GM23248 (cell line): ENCODE data around the gene MAVS. TPM values are rescaled to one million over a fixed set of nuclear protein-coding genes. Genes with fewer than 3 reads are reported as not detected.

Experiments used
- DNase-seq: peaks from one replicate; pipeline ENCODE4 v3.0.0-alpha.2; 2015
- H2AFZ ChIP-seq: fragments of 200-600 bp; sonication (generic); 2 replicates; pipeline ENCODE4 v1.6.1; 2016; ENCODE audit warnings: antibody characterized with exemption
- H3F3A ChIP-seq: fragments of 200-600 bp; sonication (generic); 2 replicates; pipeline ENCODE4 v1.6.1; 2016; ENCODE audit warnings: mild to moderate bottlenecking, antibody characterized with exemption, mixed run types; ENCODE audit not compliant: insufficient read depth
- H3K27ac ChIP-seq: fragments of 200-600 bp; sonication (generic); 2 replicates; pipeline ENCODE4 v1.5.1; 2016; ENCODE audit warnings: mild to moderate bottlenecking
- H3K27me3 ChIP-seq: fragments of 200-600 bp; sonication (generic); replicated peaks from 2 replicates; pipeline ENCODE4 v1.6.1; 2016; ENCODE audit warnings: mild to moderate bottlenecking; ENCODE audit not compliant: insufficient read depth
- H3K36me3 ChIP-seq: fragments of 200-600 bp; sonication (generic); 2 replicates; pipeline ENCODE4 v1.6.1; 2016; ENCODE audit warnings: low read depth, mild to moderate bottlenecking
- H3K4me1 ChIP-seq: fragments of 200-600 bp; sonication (generic); 2 replicates; pipeline ENCODE4 v1.6.1; 2016; ENCODE audit warnings: mild to moderate bottlenecking; ENCODE audit not compliant: insufficient read depth
- H3K4me2 ChIP-seq: fragments of 200-600 bp; sonication (generic); one replicate; pipeline ENCODE4 v1.6.1; 2016; ENCODE audit warnings: mild to moderate bottlenecking; ENCODE audit not compliant: unreplicated experiment
- H3K4me3 ChIP-seq: fragments of 200-600 bp; sonication (generic); 2 replicates; pipeline ENCODE4 v1.5.1; 2016; ENCODE audit warnings: mild to moderate bottlenecking
- H3K79me2 ChIP-seq: fragments of 200-600 bp; sonication (generic); 2 replicates; pipeline ENCODE4 v1.6.1; 2016; ENCODE audit warnings: mild to moderate bottlenecking; ENCODE audit not compliant: insufficient read depth
- H3K9ac ChIP-seq: fragments of 200-600 bp; sonication (generic); 2 replicates; pipeline ENCODE4 v1.6.1; 2016; ENCODE audit warnings: mild to moderate bottlenecking
- H3K9me2 ChIP-seq: fragments of 200-600 bp; sonication (generic); 2 replicates; pipeline ENCODE4 v1.6.1; 2016; ENCODE audit warnings: mixed run types, mild to moderate bottlenecking, moderate library complexity; ENCODE audit not compliant: insufficient read depth
- H3K9me3 ChIP-seq: fragments of 200-600 bp; sonication (generic); one replicate; pipeline ENCODE4 v1.6.1; 2017; ENCODE audit warnings: low read depth
- H4K20me1 ChIP-seq: fragments of 200-600 bp; sonication (generic); 2 replicates; pipeline ENCODE4 v1.6.0; 2016; ENCODE audit not compliant: insufficient read depth
- EZH2 ChIP-seq: fragments of 200-600 bp; sonication (generic); IDR thresholded peaks from 2 replicates; pipeline ENCODE4 v1.6.1; 2018; ENCODE audit warnings: antibody characterized with exemption, mild to moderate bottlenecking; ENCODE audit not compliant: insufficient read depth, poor library complexity, severe bottlenecking
- EZH2phosphoT487 ChIP-seq: fragments of 200-600 bp; sonication (generic); IDR thresholded peaks from 2 replicates; pipeline ENCODE4 v1.6.1; 2018; ENCODE audit warnings: antibody characterized with exemption, moderate library complexity, mild to moderate bottlenecking, low read depth; ENCODE audit not compliant: insufficient read depth
- WGBS, 2 experiments: methylation state at CpG; one replicate each; pipeline ENCODE4 v1.1.6; 2015 to 2017; ENCODE audit warnings: low lambda C conversion rate in 2 of 2, low coverage in 1 of 2; ENCODE audit errors: missing lambda C conversion rate in 2 of 2; 5-methylcytosine and 5-hydroxymethylcytosine counted together
- in situ Hi-C: fragments of 300-500 bp; cut with MboI; formaldehyde crosslinking; loops from 2 replicates; pipeline ENCODE4 v1.15.0; 2020
- polyA plus RNA-seq: library from polyadenylated mRNA; unstranded; fragments of >200 nt; fragmentation: Nextera tagmentation; extraction: Ambion mirVana; gene quantifications from 2 replicates; pipeline ENCODE4 v1.2.1, GENCODE V29; 2016
- total RNA-seq: library from RNA; depleted of rRNA; stranded (reverse); fragments of >200 nt; shearing (Covaris generic); gene quantifications from 2 replicates; pipeline ENCODE4 v1.2.3, GENCODE V29; 2014

Gene MAVS
- total and polyA plus RNA-seq, 2 experiments from 2014 or later: 12.0 to 22.0 TPM

- Histone ChIP-seq H3K27me3 (no peaks in the 10 kb centered on the region), H4K20me1 (no peaks in the 10 kb centered on the region), H3K4me2 (no peak overlapping the region), H3K4me1 (peaks cover 36% of the 10 kb centered on the region), H3K79me2 (peaks cover 17% of the 10 kb centered on the region), H2AFZ (no peak overlapping the region), H3K9ac (no peak overlapping the region), H3K4me3 (no peak overlapping the region), H3K36me3 (no peaks in the 10 kb centered on the region; the same call in 1 of the 2 replicates), H3K9me2 (no peaks in the 10 kb centered on the region), H3K9me3 (no peaks in the 10 kb centered on the region), H3K27ac (no peak overlapping the region), H3F3A (peaks cover 36% of the 10 kb centered on the region)
- DNase-seq: no peak
- 77 to 87% methylated on average over 9 to 11 of the region's 11 CpGs for WGBS, 2 experiments
- TF ChIP-seq EZH2phosphoT487 (no peak), EZH2 (no peak)
- in situ Hi-C loops: no loop called here
Observed at GRCh38 chr20:3804254-3804751, 42.3 kb upstream of the MAVS start.

GRCh38 chr20:3804781-3805180 lies 41.9 kb upstream of the MAVS start:
- 0 out of 2 replicates have a peak overlapping the region, but pooled peaks have one; percentile 89 for H3K9ac ChIP-seq
- H3K4me1 ChIP-seq: peaks cover 38% of the 10 kb centered on the region
- peaks cover 15% of the 10 kb centered on the region; the same call in 1 of the 2 replicates for H3K79me2 ChIP-seq
- H3K4me3 ChIP-seq: no peak overlapping the region
- H3K4me2 ChIP-seq: no peak overlapping the region
- H2AFZ ChIP-seq: no peak overlapping the region
- no peak for DNase-seq
- H3K36me3 ChIP-seq: no peaks in the 10 kb centered on the region; the same call in 1 of the 2 replicates
- H4K20me1 ChIP-seq: no peaks in the 10 kb centered on the region
- H3K27me3 ChIP-seq: no peaks in the 10 kb centered on the region
- TF ChIP-seq EZH2phosphoT487: no peak
- no peak for TF ChIP-seq EZH2
- no peaks in the 10 kb centered on the region for H3K9me2 ChIP-seq
- 83 to 96% methylated on average over 11 of the region's 11 CpGs for WGBS, 2 experiments
- H3F3A ChIP-seq: peaks cover 39% of the 10 kb centered on the region
- H3K9me3 ChIP-seq: no peaks in the 10 kb centered on the region
- H3K27ac ChIP-seq: no peak overlapping the region
- in situ Hi-C loops: no loop called here

DNA sequence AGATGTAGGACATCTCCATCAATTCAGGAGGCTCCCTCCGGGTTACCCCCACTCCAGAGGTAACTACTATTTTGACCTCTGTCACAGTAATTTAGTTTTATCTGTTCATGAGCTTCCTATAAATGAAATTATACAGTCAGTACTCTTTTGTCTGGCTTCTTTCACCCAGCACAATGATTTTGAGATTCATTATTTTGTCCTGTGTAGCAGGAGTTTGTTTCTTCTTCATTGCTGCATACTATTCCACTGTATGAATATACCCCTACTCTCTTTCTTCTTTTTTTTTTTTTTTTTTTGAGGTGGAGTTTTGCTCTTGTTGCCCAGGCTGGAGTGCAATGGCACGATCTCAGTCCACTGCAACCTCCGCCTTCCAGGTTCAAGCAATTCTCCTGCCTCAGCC lies 38.1 kb upstream of the MAVS start:
- DNase-seq: no peak
- peak overlapping the region; percentile 36 for H3K4me3 ChIP-seq
- in situ Hi-C loops: no loop called here
- peaks cover 55% of the 10 kb centered on the region for H3K4me1 ChIP-seq
- H3K9ac ChIP-seq: peak overlapping the region; percentile 89
- 72 to 84% methylated on average over 3 of the region's 3 CpGs for WGBS, 2 experiments
- H3K9me2 ChIP-seq: no peaks in the 10 kb centered on the region
- H3K79me2 ChIP-seq: peaks cover 17% of the 10 kb centered on the region; the same call in 1 of the 2 replicates
- peaks cover 68% of the 10 kb centered on the region for H3F3A ChIP-seq
- no peaks in the 10 kb centered on the region for H4K20me1 ChIP-seq
- peak overlapping the region; percentile 83 for H3K4me2 ChIP-seq
- TF ChIP-seq EZH2phosphoT487 (no peak), EZH2 (no peak)
- H3K27me3 ChIP-seq: no peaks in the 10 kb centered on the region
- peak overlapping the region; percentile 99 for H3K27ac ChIP-seq
- no peak overlapping the region for H2AFZ ChIP-seq
- no peaks in the 10 kb centered on the region for H3K9me3 ChIP-seq
- no peaks in the 10 kb centered on the region for H3K36me3 ChIP-seq

DNA sequence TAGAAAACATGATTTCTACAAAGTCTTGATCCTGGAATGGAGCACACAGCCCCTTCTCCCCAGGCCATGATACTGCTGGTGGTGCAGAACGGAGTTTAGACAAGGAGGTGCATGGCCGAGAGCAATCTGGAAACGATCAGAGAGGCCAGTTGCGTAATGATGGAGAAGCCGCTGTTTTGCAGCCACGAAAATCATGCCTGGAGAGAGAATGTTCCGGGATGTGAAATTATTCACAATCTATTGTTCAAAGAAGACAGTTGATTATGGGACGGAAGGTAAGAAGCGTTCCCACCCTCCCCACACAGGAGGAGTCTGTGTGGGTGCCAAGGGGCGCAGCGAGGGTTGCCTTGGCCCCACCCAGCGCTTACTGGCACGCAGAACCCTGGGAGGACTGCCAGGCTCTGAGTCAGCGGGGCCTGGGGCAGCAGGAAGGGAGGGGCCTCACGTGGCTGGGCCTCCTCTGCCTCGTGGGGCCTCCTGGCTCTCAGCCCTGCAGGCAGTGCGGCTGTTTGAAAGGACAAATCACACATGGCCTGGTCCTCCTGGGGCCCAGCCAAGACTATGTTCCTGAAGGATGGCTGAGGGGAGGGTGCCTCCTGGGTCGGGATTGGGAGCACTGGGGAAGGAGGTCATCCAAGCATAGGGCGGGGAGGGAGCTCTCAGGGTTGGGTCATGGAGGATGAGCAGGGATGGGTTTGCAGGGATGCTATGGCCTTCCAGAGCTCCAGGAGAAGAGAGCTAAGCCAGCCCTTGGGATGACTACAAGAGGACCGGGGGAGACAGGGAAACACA lies 35.0 kb upstream of the MAVS start:
- TF ChIP-seq EZH2phosphoT487: no peak
- TF ChIP-seq EZH2: no peak
- DNase-seq: peak; percentile 98
- Histone ChIP-seq H3K9ac (peak overlapping the region; percentile 97), H4K20me1 (no peaks in the 10 kb centered on the region), H3K4me1 (peaks cover 38% of the 10 kb centered on the region), H2AFZ (no peak overlapping the region; the same call in 1 of the 2 replicates), H3K4me2 (peak overlapping the region; percentile 91), H3K27me3 (no peaks in the 10 kb centered on the region), H3K27ac (peak overlapping the region; percentile 100), H3K79me2 (peaks cover 17% of the 10 kb centered on the region; the same call in 1 of the 2 replicates), H3F3A (peaks cover 51% of the 10 kb centered on the region), H3K36me3 (no peaks in the 10 kb centered on the region), H3K9me3 (no peaks in the 10 kb centered on the region), H3K4me3 (peak overlapping the region; percentile 74), H3K9me2 (no peaks in the 10 kb centered on the region)
- 1 to 3% methylated on average over 16 to 20 of the region's 20 CpGs for WGBS, 2 experiments
- in situ Hi-C loops: no loop called here
